H1 (cell line): ENCODE measurements around the gene DAB2IP. TPM values are rescaled to one million over a fixed set of nuclear protein-coding genes. Genes with fewer than 3 reads are reported as not detected.

Experiments used
- BRCA1 ChIP-seq: IDR thresholded peaks from 2 replicates; pipeline ENCODE4 v1.6.1; 2012; ENCODE audit warnings: low read depth, low read length, improper control_type of control experiment
- CHD1 ChIP-seq: IDR thresholded peaks from 2 replicates; pipeline ENCODE4 v1.6.1; 2012; ENCODE audit warnings: low read depth, low read length, improper control_type of control experiment
- RXRA ChIP-seq: IDR thresholded peaks from 2 replicates; pipeline ENCODE4 v1.6.1; 2011; ENCODE audit warnings: low read depth, mild to moderate bottlenecking, low read length, moderate library complexity; ENCODE audit not compliant: insufficient read depth
- TAF1 ChIP-seq: IDR thresholded peaks from 2 replicates; pipeline ENCODE4 v1.6.1; 2011; ENCODE audit warnings: mild to moderate bottlenecking, low read depth, low read length
- polyA plus RNA-seq, 7 experiments: library from polyadenylated mRNA; depleted of rRNA in 3 of 7; stranded (reverse) in 5 of 7; unstranded in 2 of 7; fragments of >200 nt in 5 of 7; fragments of 200-250 nt in 2 of 7; gene quantifications; 1 replicate in 5 of 7; 2 replicates in 1 of 7; 4 replicates in 1 of 7; pipeline versions ENCODE4 v1.2.1 to v1.2.3, GENCODE V29; 2011 to 2013; ENCODE audit warnings: missing spikeins in 2 of 7, mixed read lengths in 2 of 7
- total RNA-seq: library from RNA; stranded (reverse); fragmentation: NEBNext Ultra II Directional; extraction: Animal tissue kit (Norgen Biotek cat#: 25700); gene quantifications from 2 replicates; pipeline ENCODE4 v1.2.1, GENCODE V29; 2021
- TF ChIP-seq, protein P1 (sequence below), 3 experiments: IDR thresholded peaks; 1 replicate in 2 of 3; 2 replicates in 1 of 3; pipeline versions ENCODE4 v1.5.1 to v1.6.1; 2011; ENCODE audit warnings: low read length in 3 of 3, mild to moderate bottlenecking in 3 of 3, inconsistent platforms in 2 of 3, low read depth in 1 of 3, moderate library complexity in 1 of 3; ENCODE audit not compliant: insufficient read depth in 1 of 3; ENCODE audit errors: control extremely low read depth in 1 of 3

The DAB2IP gene
- total and polyA plus RNA-seq, 2 of the 8 experiments (the other 6 are each of a cell fraction or from before 2014, with no cell fraction given) = 19.7 to 39.5 TPM

DNA sequence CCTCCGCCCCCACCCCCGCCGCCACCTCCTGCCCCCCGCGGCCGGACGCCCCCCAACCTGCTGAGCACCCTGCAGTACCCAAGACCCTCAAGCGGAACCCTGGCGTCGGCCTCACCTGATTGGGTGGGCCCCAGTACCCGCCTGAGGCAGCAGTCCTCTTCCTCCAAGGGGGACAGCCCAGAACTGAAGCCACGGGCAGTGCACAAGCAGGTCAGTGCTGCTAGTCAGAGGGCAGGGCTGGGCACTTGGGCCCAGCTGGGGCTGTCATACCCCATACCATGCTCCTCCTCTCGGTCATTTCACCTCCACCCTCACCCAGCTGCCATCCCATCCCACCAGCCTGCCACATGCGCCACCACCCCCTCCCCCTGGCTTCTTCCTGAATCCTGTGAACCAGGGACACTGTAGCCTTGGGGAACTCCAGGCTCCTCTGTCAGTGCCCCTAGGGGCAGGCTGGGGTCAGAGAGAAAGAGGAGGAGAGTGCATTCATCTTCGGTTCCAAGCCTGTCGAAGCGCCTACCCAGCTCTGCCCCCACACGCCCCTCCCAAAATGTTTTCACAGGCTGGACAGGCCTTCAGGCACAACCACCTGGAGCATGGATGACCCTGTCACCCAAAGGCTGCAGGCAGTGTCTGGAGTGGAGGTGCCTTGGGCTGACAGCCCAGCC lies 122.0 kb downstream of the DAB2IP start (continued):
- no peak for TF ChIP-seq BRCA1
- TF ChIP-seq TAF1 = no peak
- no peak for TF ChIP-seq CHD1
- no peak for TF ChIP-seq RXRA
- TF ChIP-seq, protein P1, sequence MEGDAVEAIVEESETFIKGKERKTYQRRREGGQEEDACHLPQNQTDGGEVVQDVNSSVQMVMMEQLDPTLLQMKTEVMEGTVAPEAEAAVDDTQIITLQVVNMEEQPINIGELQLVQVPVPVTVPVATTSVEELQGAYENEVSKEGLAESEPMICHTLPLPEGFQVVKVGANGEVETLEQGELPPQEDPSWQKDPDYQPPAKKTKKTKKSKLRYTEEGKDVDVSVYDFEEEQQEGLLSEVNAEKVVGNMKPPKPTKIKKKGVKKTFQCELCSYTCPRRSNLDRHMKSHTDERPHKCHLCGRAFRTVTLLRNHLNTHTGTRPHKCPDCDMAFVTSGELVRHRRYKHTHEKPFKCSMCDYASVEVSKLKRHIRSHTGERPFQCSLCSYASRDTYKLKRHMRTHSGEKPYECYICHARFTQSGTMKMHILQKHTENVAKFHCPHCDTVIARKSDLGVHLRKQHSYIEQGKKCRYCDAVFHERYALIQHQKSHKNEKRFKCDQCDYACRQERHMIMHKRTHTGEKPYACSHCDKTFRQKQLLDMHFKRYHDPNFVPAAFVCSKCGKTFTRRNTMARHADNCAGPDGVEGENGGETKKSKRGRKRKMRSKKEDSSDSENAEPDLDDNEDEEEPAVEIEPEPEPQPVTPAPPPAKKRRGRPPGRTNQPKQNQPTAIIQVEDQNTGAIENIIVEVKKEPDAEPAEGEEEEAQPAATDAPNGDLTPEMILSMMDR (IDR thresholded peaks at IDR 0.05; ENCODE audit: control extremely low read depth in 1 of 3, insufficient read depth in 1 of 3, low read depth in 1 of 3, low read length in 3 of 3) = no peak
